NOMO-1 treated with dmso at 0.1 percent for 144 hours (cell line): ENCODE data around the gene PAQR3.
A peak's percentile ranks its signal among the peaks of the same experiment; 100 is the strongest.
"Not testable (repeated sequence)": the region's sequence is repeated elsewhere in the genome, so short reads cannot be mapped to it uniquely, and the experiment has no call there.

ENCODE experiments used
- DNase-seq: peaks from one replicate; lab custom pipeline; 2025; ENCODE audit not compliant: unreplicated experiment; lab: John Stamatoyannopoulos, UW

Gene PAQR3

DNA sequence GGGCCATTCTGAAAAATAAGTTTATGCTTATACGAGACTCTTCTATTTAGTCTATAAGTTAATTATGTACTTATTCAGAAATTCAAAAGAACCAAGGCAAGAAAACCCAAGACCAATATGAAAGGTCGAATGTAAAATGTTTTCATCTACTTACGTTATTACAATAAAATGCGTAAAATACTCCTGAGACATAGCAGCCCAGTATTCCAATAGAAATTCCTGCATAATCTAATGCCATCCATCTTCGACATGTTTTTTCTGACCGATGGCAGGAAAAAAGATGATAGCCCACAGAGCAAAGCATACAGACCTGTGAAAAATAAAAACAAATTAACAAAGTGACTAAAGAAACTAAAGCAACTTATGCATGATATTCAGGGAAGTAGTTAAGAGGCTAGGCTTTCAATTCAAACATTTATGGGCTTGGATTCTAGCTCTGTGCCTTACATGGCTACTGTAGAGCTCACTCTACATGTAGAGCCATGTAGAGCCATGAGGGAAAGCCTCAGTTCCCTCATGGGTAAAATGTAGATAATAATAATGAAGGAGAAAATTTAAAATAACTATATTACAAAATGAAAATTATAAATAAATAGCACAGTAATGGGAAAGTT, 9.1 kb downstream of the PAQR3 start:
- DNase-seq: no peak

DNA sequence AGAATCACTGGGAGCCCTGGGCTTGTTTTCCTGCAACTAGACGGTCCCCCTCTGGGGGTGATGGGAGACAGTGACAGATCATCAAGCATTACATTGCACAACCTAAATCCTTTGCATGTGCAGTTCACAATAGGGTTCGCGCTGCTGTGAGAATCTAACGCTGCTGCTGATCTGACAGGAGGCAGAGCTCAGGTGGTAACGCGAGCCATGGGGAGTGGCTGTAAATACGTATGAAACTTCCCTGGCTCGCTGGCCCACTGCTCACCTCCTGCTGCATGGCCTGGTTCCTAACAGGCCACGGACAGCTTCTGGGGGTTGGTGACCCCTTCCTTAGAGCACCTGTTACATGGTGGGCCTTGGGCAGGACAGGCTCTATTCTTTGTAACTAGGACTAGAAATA, 10.4 kb downstream of the PAQR3 start:
- no peak for DNase-seq

DNA sequence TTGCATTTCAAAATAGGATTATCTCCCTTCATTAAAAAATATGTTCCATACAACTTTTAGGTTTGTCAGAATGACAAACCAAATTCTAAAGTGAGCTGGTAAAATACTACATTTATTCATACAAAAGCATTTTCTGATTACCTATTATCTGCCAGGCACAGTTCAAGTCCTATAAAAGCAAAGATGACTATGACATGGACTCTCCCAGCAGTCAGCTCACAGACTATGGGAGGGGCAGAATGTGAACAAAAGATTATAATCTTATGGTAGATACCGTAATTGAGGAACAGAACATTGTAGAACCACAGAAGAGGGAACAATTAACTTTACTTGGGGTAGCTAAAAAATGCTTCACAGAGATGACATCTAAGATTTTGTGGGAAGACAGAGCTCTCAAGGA, 12.4 kb downstream of the PAQR3 start:
- DNase-seq: no peak

GRCh38 chr4:78923464-78924312, 15.6 kb downstream of the PAQR3 start:
- no peak for DNase-seq

DNA sequence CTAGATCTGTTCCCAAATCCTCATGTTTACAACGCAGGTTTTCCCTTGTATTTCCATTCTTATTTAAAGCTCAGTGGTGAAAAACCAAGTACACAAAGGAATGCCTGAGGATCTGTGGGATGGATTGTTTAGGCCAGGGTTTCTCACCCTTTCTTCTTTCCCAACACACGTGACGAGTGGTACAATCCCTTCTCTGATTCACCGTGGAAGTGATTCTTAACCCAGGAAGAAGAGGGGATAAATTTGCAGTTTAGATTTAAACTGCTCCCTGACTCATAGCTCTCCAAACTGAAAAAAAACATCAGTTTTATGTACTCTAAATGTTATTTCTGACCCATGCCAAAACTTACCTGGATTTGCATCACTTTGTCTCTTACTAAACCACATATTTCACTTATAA, 17.0 kb downstream of the PAQR3 start:
- DNase-seq: no peak

- no peak for DNase-seq
Measured at GRCh38 chr4:78910612-78911011, 28.6 kb downstream of the PAQR3 start.

DNA sequence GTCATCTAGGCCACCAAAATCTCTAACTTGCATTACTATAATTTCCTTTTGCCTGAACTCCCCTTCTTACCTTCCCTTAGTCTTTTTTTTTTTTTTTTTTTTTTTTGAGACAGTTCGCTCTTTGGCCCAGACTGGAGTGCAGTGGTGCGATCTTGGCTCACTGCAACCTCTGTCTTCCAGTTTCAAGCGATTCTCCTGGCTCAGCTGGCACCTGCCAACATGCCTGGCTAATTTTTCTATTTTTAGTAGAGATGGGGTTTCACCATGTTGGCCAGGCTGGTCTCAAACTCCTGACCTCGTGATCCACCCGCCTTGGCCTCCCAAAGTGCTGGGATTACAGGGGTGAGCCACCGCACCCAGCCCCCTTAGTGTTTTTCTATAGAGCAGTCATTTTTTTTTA, 30.3 kb downstream of the PAQR3 start:
- not testable (repeated sequence) for DNase-seq

DNA sequence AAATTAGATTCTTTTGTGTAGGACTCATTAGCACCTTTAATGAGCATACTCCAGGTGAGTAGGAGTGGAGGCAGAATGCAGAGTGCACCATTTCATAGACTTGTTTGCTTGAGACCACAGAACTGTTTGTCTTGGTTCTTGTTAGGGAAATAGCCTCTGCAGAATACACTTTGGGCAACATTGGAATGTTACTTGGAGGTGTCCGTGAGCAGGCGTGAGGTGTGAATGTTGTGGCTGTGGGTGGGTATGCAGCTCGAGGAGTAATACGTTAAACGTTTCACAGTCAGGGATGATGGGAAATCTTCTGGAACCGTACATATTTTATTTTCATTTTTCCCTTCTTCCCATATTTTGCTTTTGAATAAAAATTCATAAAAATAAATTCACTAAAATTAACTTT, 31.6 kb downstream of the PAQR3 start:
- DNase-seq: no peak

GRCh38 chr4:78904143-78904542, 35.1 kb downstream of the PAQR3 start:
- DNase-seq: no peak

DNA sequence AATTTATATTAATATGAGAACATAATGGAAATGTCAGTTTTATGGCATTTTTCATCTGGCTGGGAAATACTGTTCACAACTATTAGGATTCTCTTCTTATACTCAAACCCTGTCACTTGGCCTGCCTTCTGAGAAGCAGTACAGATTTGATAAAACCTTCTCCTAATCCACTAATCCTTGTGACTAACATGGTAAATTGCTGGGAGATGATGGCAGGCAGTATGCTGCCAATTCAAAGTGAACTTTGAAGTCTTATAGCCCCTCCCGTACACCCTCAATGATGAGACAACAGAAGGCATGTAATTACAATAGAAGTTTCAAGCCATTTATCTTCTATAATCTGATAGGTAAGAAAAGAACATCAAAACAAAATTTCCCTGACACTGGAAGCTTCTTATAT, 36.9 kb downstream of the PAQR3 start:
- no peak for DNase-seq

DNA sequence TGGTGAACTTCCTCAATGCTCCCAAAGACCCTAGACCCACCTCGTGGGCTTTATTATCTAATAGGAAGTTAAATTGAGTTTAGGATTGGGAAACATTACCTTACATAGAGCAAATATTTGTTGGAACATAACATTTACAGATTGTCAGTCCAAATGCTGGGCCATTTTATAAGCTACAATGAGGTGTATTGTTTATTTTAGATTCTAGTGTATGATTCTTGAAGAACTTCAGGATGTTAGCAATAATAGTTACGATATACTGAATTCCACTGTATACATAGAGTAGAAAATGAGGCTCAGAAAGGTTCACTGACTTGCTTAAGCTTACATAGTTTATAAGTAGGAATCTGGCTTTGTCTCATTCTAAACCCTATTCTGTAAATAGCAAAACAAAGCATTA, 37.4 kb downstream of the PAQR3 start:
- DNase-seq: no peak

- DNase-seq: no peak
Measured at GRCh38 chr4:78899302-78899701, 39.9 kb downstream of the PAQR3 start.

GRCh38 chr4:78889955-78890354, 49.3 kb downstream of the PAQR3 start:
- no peak for DNase-seq

DNA sequence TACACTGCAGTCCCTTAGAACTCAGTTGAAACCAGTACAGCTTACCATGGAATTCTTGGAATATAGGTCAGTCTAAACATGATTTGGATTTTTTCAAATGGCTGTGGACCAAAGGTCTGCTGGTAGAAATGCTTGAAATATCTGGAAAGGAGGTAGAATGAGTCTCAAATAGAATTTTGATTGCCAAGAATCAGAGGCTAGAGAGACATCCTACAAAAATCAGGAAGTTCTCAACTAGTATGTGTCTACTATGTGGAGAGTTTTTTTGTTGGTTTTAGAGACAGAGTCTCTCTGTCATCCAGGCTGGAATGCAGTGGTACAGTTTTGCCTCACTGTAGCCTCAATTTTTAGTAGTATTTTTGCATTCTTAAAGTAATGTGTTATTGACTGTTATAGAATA, 53.6 kb downstream of the PAQR3 start:
- no peak for DNase-seq

- peak; percentile 8 for DNase-seq
Measured at GRCh38 chr4:78880874-78881492, 58.3 kb downstream of the PAQR3 start.

DNA sequence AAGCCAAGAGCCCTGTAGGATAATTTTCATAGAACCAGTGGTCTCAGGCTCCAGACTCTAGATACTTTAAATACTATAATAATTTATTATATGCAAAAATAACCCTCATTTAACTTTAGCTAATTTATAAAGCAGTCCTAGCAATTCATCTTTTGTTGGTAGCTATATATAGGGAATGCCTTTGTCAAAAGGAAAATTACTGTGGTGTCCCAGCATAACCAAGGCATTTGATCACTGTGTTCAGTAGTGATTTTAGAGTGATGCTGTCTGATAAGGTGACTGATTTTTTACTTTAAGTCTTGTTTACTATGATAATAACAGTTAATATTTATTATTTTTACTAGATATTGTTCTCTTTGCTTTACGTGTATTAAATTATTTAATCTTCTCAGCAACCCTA, 61.2 kb downstream of the PAQR3 start:
- no peak for DNase-seq

GRCh38 chr4:78876568-78877320, 62.5 kb downstream of the PAQR3 start:
- no peak for DNase-seq

- no peak for DNase-seq
Measured at GRCh38 chr4:78870056-78870455, 69.2 kb downstream of the PAQR3 start.

DNA sequence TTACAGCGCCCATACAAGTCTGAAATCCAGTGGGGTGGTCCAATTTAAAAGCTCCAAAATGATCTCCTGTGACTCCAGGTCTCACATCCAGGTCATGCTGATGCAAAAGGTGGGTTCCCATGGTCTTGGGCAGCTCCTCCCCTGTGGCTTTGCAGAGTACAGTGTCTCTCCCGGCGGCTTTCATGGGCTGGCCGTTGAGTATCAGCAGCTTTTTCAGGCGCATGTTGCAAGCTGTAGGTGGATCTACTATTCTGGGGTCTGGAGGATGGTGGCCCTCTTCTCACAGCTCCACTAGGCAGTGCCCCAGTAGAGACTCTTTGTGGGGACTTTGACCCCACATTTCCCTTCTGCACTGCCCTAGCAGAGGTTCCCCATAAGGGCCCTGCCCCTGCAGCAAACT, 70.5 kb downstream of the PAQR3 start:
- DNase-seq: not testable (repeated sequence)

GRCh38 chr4:78865451-78865850, 73.8 kb downstream of the PAQR3 start:
- no peak for DNase-seq

DNA sequence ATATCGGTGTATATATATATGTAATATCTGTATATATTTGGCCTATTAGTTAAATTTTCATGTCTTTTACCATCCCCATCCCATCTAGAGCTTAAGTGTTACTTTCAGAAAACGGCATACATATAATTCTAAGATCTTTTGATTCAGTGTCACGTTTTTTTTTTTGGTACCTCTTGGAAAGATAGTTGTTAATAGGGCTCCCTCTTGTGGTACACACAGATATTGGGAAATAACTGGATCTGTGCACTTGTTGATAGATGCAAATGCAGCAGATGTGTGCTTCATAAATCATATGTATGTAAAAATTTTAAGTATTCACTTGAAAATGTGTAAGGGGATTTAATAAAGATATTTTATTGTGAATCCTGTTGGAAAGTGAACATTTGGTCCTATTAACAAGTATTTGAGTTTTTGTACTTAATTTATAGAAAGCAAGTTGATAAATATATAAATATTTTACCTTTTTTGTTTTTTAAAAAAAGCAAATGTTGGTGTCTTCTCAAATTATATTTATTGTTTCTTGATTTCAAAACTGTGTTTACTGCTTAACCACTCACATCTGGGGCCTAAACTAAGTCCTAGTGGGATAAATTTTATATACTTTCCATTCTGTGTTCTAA, 74.7 kb downstream of the PAQR3 start:
- DNase-seq: peak; percentile 30
